ENCODE results near the gene NFKBIE.

Gene NFKBIE

DNA sequence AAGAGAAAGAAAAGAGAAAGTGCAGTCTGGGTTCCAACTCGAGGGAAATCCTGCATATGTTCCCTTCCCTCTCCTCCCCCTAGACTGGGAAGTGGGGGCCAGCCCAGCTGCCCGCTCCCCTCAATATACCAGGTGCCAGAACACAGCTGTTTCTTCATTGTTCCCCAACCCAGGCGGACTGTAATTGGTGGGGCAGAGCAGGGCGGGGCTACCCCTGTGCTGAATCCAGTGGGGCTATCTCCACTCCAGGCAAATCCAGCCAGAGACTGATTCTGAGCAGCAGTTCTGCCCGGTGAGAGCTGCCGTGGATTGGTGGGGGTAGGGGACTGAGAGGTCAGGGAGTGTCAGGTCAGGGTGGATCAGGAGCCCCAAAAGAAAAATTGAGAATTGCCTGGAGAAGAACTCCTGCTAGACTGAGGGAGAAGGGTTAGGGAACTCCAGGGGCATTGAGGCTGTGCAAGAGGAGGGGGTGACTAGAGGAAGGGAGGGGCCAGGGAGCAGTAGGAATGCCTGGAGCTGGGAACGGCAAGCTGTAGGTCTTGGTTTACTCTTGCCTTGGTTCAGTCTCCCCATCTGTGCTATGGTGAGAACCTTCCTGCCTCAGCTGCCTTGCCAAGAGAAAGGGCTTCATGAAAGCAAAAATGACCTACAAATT, 48.5 kb downstream of the NFKBIE start, which contains the start of gene MYMX:
Gene MYMX (plus strand): TSS at position 250 of the 655 bp plus-strand sequence. CDS start 546 bp downstream, outside the sequence.
- no peaks in the 10 kb centered on the region for H3K9me3 ChIP-seq (ENCODE audit: control insufficient read depth in 2 of 2, low read length in 2 of 2)
- H3K27me3 ChIP-seq (ENCODE audit: control insufficient read depth in 1 of 2, insufficient read depth in 2 of 2, low read length in 2 of 2) = no peaks in the 10 kb centered on the region
- H3K27ac ChIP-seq (ENCODE audit: low read length) = peak within 1 kb of the TSS; percentile 96
- H3K4me1 ChIP-seq (ENCODE audit: control insufficient read depth, insufficient read depth, low read length) = peaks cover 43% of the 10 kb centered on the region
- H3K9ac ChIP-seq (ENCODE audit: low read length in 2 of 2) = peak within 1 kb of the TSS in 1 of 2 donors; percentile 29
- no peaks in the 10 kb centered on the region for H3K36me3 ChIP-seq (ENCODE audit: control insufficient read depth in 2 of 2, insufficient read depth in 2 of 2, low read length in 2 of 2)
- H3K4me3 ChIP-seq (ENCODE audit: low read length in 2 of 2) = peak within 1 kb of the TSS; percentile 52 to 65

DNA sequence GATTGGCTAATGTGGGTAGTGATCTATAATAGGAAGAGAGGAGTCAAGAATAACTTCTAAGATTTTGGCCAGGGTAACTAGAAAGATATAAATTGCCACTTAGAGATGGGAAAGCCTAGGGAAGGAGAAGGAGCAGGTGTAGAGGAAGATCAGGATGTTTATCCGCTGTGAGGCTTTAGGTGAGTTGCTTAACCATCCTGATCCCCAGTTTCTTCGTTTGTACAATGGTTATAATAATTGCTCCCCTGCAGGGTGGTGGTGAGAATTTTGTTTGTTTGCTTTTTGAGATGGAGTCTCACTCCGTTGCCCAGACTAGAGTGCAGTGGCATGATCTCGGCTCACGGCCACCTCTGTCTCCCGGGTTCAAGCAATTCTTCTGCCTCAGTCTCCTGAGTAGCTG, 51.0 kb downstream of the NFKBIE start:
- Histone ChIP-seq H3K4me1 (ENCODE audit: control insufficient read depth, insufficient read depth, low read length) (peaks cover 30% of the 10 kb centered on the region), H3K9ac (ENCODE audit: low read length in 2 of 2) (no peak overlapping the region), H3K27me3 (ENCODE audit: control insufficient read depth in 1 of 2, insufficient read depth in 2 of 2, low read length in 2 of 2) (no peaks in the 10 kb centered on the region), H3K36me3 (ENCODE audit: control insufficient read depth in 2 of 2, insufficient read depth in 2 of 2, low read length in 2 of 2) (no peaks in the 10 kb centered on the region), H3K9me3 (ENCODE audit: control insufficient read depth in 2 of 2, low read length in 2 of 2) (no peaks in the 10 kb centered on the region), H3K27ac (ENCODE audit: low read length) (no peak overlapping the region), H3K4me3 (ENCODE audit: low read length in 2 of 2) (no peak overlapping the region)

DNA sequence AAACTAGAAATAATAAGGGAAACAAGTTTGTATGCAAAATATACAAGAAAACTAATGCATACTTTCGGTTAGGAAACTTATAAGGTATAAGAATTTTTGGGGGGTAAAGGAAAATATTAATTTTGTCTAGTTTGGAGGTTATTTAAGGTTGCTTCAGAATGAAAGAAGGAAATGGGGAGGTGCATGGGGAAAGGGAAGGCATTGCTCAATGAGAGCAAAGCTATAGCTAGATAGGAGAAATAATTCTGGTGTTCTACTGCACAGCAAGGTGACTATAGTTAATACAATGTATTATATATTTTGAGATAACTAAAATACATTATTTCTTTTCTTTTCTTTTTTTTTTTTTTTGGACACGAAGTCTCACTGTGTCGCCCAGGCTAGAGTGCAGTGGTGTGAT, 54.1 kb downstream of the NFKBIE start:
- H3K9me3 ChIP-seq (ENCODE audit: control insufficient read depth in 2 of 2, low read length in 2 of 2) = no peaks in the 10 kb centered on the region
- no peak overlapping the region for H3K4me3 ChIP-seq (ENCODE audit: low read length in 2 of 2)
- H3K9ac ChIP-seq (ENCODE audit: low read length in 2 of 2) = no peak overlapping the region
- no peaks in the 10 kb centered on the region for H3K27me3 ChIP-seq (ENCODE audit: control insufficient read depth in 1 of 2, insufficient read depth in 2 of 2, low read length in 2 of 2)
- no peaks in the 10 kb centered on the region for H3K36me3 ChIP-seq (ENCODE audit: control insufficient read depth in 2 of 2, insufficient read depth in 2 of 2, low read length in 2 of 2)
- no peak overlapping the region for H3K27ac ChIP-seq (ENCODE audit: low read length)
- H3K4me1 ChIP-seq (ENCODE audit: control insufficient read depth, insufficient read depth, low read length) = peaks cover 5% of the 10 kb centered on the region

Data from stomach smooth muscle (tissue), 2 donors.